Mesenchymal stem cell (in vitro differentiated cells and primary cell): Measurements from ENCODE around the gene OLIG1.

Experiments used
- DNase-seq: peaks from one replicate; pipeline ENCODE4 v3.0.0-alpha.2; 2013
- H2AFZ ChIP-seq: one replicate; pipeline ENCODE4 v1.6.1; 2013; ENCODE audit warnings: low read depth, mild to moderate bottlenecking, control low read depth, inconsistent platforms, low read length, moderate library complexity
- H2AK5ac ChIP-seq: 2 replicates; pipeline ENCODE4 v1.6.1; 2013; ENCODE audit warnings: low read length, moderate library complexity, mild to moderate bottlenecking, inconsistent platforms; ENCODE audit not compliant: severe bottlenecking
- H2BK120ac ChIP-seq: one replicate; pipeline ENCODE4 v1.6.1; 2013; ENCODE audit warnings: low read depth, mild to moderate bottlenecking, inconsistent platforms, low read length, moderate library complexity
- H2BK12ac ChIP-seq, 2 experiments: one replicate each; pipeline ENCODE4 v1.6.1; 2013; ENCODE audit warnings: inconsistent platforms in 2 of 2, low read length in 2 of 2, mild to moderate bottlenecking in 2 of 2, moderate library complexity in 2 of 2, control low read depth in 1 of 2
- H2BK15ac ChIP-seq: one replicate; pipeline ENCODE4 v1.6.1; 2013; ENCODE audit warnings: mild to moderate bottlenecking, low read depth, inconsistent platforms; ENCODE audit not compliant: poor library complexity, severe bottlenecking
- H2BK5ac ChIP-seq: 2 replicates; pipeline ENCODE4 v1.6.1; 2013; ENCODE audit warnings: low read depth, mild to moderate bottlenecking, low read length, control low read depth, inconsistent platforms; ENCODE audit not compliant: poor library complexity, severe bottlenecking
- H3K14ac ChIP-seq, 2 experiments: one replicate each; pipeline ENCODE4 v1.6.1; 2013; ENCODE audit warnings: inconsistent platforms in 2 of 2, low read length in 2 of 2, control low read depth in 1 of 2, mild to moderate bottlenecking in 1 of 2, moderate library complexity in 1 of 2
- H3K18ac ChIP-seq, 2 experiments: one replicate each; pipeline ENCODE4 v1.6.1; 2013; ENCODE audit warnings: inconsistent platforms in 2 of 2, low read length in 2 of 2, control low read depth in 1 of 2, low read depth in 1 of 2, mild to moderate bottlenecking in 1 of 2
- H3K23ac ChIP-seq, 2 experiments: one replicate each; pipeline ENCODE4 v1.6.1; 2013; ENCODE audit warnings: inconsistent platforms in 2 of 2, low read length in 2 of 2, mild to moderate bottlenecking in 2 of 2, moderate library complexity in 2 of 2, control low read depth in 1 of 2
- H3K27ac ChIP-seq: 2 replicates; pipeline ENCODE4 v1.5.1; 2013; ENCODE audit warnings: mild to moderate bottlenecking, moderate library complexity, low read length, control low read depth, inconsistent platforms; ENCODE audit not compliant: poor library complexity, severe bottlenecking
- H3K27me3 ChIP-seq, 2 experiments: 2 replicates each; pipeline versions ENCODE4 v1.6.1 to v1.7.0; 2013; ENCODE audit warnings: low read length in 2 of 2, mild to moderate bottlenecking in 2 of 2, moderate library complexity in 2 of 2, control low read depth in 1 of 2, inconsistent platforms in 1 of 2; ENCODE audit not compliant: control insufficient read depth in 1 of 2, insufficient read depth in 1 of 2
- H3K36me3 ChIP-seq, 2 experiments: 2 replicates each; pipeline versions ENCODE4 v1.6.1 to v1.7.0; 2013; ENCODE audit warnings: low read length in 2 of 2, control low read depth in 1 of 2, inconsistent platforms in 1 of 2, low read depth in 1 of 2, mild to moderate bottlenecking in 1 of 2; ENCODE audit not compliant: insufficient read depth in 2 of 2, control insufficient read depth in 1 of 2
- H3K4ac ChIP-seq, 2 experiments: one replicate each; pipeline ENCODE4 v1.6.1; 2013; ENCODE audit warnings: inconsistent platforms in 2 of 2, low read length in 2 of 2, mild to moderate bottlenecking in 2 of 2, moderate library complexity in 2 of 2, control low read depth in 1 of 2, low read depth in 1 of 2
- H3K4me1 ChIP-seq: 2 replicates; pipeline ENCODE4 v1.6.1; 2013; ENCODE audit warnings: low read depth, low read length, control low read depth; ENCODE audit not compliant: control insufficient read depth, insufficient read depth
- H3K4me2 ChIP-seq: 2 replicates; pipeline ENCODE4 v1.6.1; 2013; ENCODE audit warnings: low read length, mild to moderate bottlenecking, inconsistent platforms; ENCODE audit not compliant: poor library complexity, severe bottlenecking
- H3K4me3 ChIP-seq, 2 experiments: 2 replicates each; pipeline versions ENCODE4 v1.5.1 to v1.7.0; 2013; ENCODE audit warnings: low read length in 2 of 2, mild to moderate bottlenecking in 2 of 2, control low read depth in 1 of 2, low read depth in 1 of 2; ENCODE audit not compliant: insufficient read depth in 1 of 2
- H3K79me1 ChIP-seq: replicated peaks from 2 replicates; pipeline ENCODE4 v1.6.1; 2013; ENCODE audit warnings: mild to moderate bottlenecking, control low read depth, low read length, inconsistent platforms; ENCODE audit not compliant: poor library complexity, severe bottlenecking
- H3K9ac ChIP-seq: 2 replicates; pipeline ENCODE4 v1.7.0; 2013; ENCODE audit warnings: mild to moderate bottlenecking, low read length, moderate library complexity
- H3K9me3 ChIP-seq: 2 replicates; pipeline ENCODE4 v1.7.0; 2013; ENCODE audit warnings: mild to moderate bottlenecking, low read length; ENCODE audit not compliant: control insufficient read depth
- H4K8ac ChIP-seq: one replicate; pipeline ENCODE4 v1.6.1; 2013; ENCODE audit warnings: inconsistent platforms, mild to moderate bottlenecking, low read length, moderate library complexity
- H4K91ac ChIP-seq: one replicate; pipeline ENCODE4 v1.6.1; 2013; ENCODE audit warnings: mild to moderate bottlenecking, low read length, inconsistent platforms
- WGBS: methylation state at CpG from one replicate; pipeline ENCODE4 v1.1.7; 2013; ENCODE audit warnings: mixed read lengths; 5-methylcytosine and 5-hydroxymethylcytosine counted together

OLIG1 gene

GRCh38 chr21:33117101-33117888 lies 47.4 kb downstream of the OLIG1 start:
- no peak overlapping the region for H3K4me2 ChIP-seq
- H2BK120ac ChIP-seq = no peak overlapping the region
- H3K36me3 ChIP-seq = no peaks in the 10 kb centered on the region
- H3K4me3 ChIP-seq = no peak overlapping the region
- H3K27ac ChIP-seq = no peak overlapping the region
- H2BK15ac ChIP-seq = no peak overlapping the region
- H3K27me3 ChIP-seq = peaks cover 57 to 97% of the 10 kb centered on the region in 2 experiments
- DNase-seq = no peak
- no peaks in the 10 kb centered on the region for H3K9me3 ChIP-seq
- no peak overlapping the region for H4K91ac ChIP-seq
- no peak overlapping the region for H3K4ac ChIP-seq
- no peak overlapping the region for H2BK5ac ChIP-seq
- no peak overlapping the region for H2AK5ac ChIP-seq
- no peaks in the 10 kb centered on the region for H3K79me1 ChIP-seq
- H3K18ac ChIP-seq = no peak overlapping the region
- H4K8ac ChIP-seq = no peak overlapping the region
- H2AFZ ChIP-seq = no peak overlapping the region
- no peak overlapping the region for H3K9ac ChIP-seq
- H3K14ac ChIP-seq = no peak overlapping the region
- H3K23ac ChIP-seq = no peak overlapping the region
- WGBS = 85% methylated on average over 16 of the region's 16 CpGs
- H2BK12ac ChIP-seq = no peak overlapping the region
- H3K4me1 ChIP-seq = no peaks in the 10 kb centered on the region
